DND-41 (cell line): Measurements from ENCODE around the gene TSPAN5.

Experiments
- ATAC-seq: fragments of 200-7000 bp; cut with Tn5 transposase; 3 replicates; pipeline ENCODE4 v1.9.1; 2021; ENCODE audit warnings: low read depth; ENCODE audit not compliant: insufficient read depth
- DNase-seq: peaks from one replicate; pipeline ENCODE4 v3.0.0-alpha.2; 2020
- H2AFZ ChIP-seq: 2 replicates; pipeline ENCODE4 v1.6.0; 2012; ENCODE audit warnings: low read depth, low read length
- H3K27ac ChIP-seq: 2 replicates; pipeline ENCODE4 v1.5.1; 2012; ENCODE audit warnings: low read length, inconsistent platforms
- H3K27me3 ChIP-seq: fragments of 200-600 bp; sonication (generic); 2 replicates; pipeline ENCODE4 v1.6.0; 2012; ENCODE audit warnings: low read length, mild to moderate bottlenecking, inconsistent platforms; ENCODE audit not compliant: insufficient read depth, poor library complexity
- H3K36me3 ChIP-seq: 2 replicates; pipeline ENCODE4 v1.5.1; 2012; ENCODE audit warnings: low read length, inconsistent platforms; ENCODE audit not compliant: insufficient read depth
- H3K4me1 ChIP-seq: 2 replicates; pipeline ENCODE4 v1.5.1; 2012; ENCODE audit warnings: mild to moderate bottlenecking, low read length; ENCODE audit not compliant: insufficient read depth
- H3K4me2 ChIP-seq: 2 replicates; pipeline ENCODE4 v1.6.0; 2012; ENCODE audit warnings: mild to moderate bottlenecking, moderate library complexity, low read length, inconsistent platforms; ENCODE audit not compliant: insufficient read depth
- H3K4me3 ChIP-seq, 2 experiments: fragments of 200-600 bp in 1 of 2; shearing (Covaris generic) in 1 of 2; 2 replicates each; pipeline ENCODE4 v1.5.1; 2012 to 2016; ENCODE audit warnings: inconsistent platforms in 2 of 2, low read length in 2 of 2, mild to moderate bottlenecking in 2 of 2, low read depth in 1 of 2, moderate library complexity in 1 of 2
- H3K79me2 ChIP-seq: 2 replicates; pipeline ENCODE4 v1.6.0; 2012; ENCODE audit warnings: low read length, inconsistent platforms; ENCODE audit not compliant: insufficient read depth
- H3K9ac ChIP-seq: 2 replicates; pipeline ENCODE4 v1.6.0; 2012; ENCODE audit warnings: low read depth, mild to moderate bottlenecking, inconsistent platforms, low read length, moderate library complexity
- H3K9me3 ChIP-seq: 2 replicates; pipeline ENCODE4 v1.5.1; 2012; ENCODE audit warnings: low read length, moderate library complexity, mild to moderate bottlenecking, inconsistent platforms; ENCODE audit not compliant: insufficient read depth, severe bottlenecking
- H4K20me1 ChIP-seq: 2 replicates; pipeline ENCODE4 v1.6.0; 2012; ENCODE audit warnings: low read length; ENCODE audit not compliant: insufficient read depth
- CTCF ChIP-seq: IDR thresholded peaks from 2 replicates; pipeline ENCODE4 v1.5.1; 2012; ENCODE audit warnings: borderline replicate concordance, low read length, moderate library complexity, mild to moderate bottlenecking; ENCODE audit not compliant: poor library complexity, severe bottlenecking; ENCODE audit errors: extremely low read depth
- EZH2 ChIP-seq: IDR thresholded peaks from 3 replicates; pipeline ENCODE4 v1.6.1; 2012; ENCODE audit warnings: borderline replicate concordance, low read depth, mild to moderate bottlenecking, moderate library complexity, low read length, inconsistent platforms; ENCODE audit not compliant: severe bottlenecking

Gene TSPAN5

GRCh38 chr4:98510340-98510739, 148.1 kb downstream of the TSPAN5 start:
- no peaks in the 10 kb centered on the region for H3K36me3 ChIP-seq
- H4K20me1 ChIP-seq: no peaks in the 10 kb centered on the region
- peaks cover 23% of the 10 kb centered on the region for H3K4me1 ChIP-seq
- H3K9me3 ChIP-seq: no peaks in the 10 kb centered on the region
- no peak overlapping the region for H3K4me3 ChIP-seq
- H2AFZ ChIP-seq: no peak overlapping the region
- ATAC-seq: no peak
- no peak for TF ChIP-seq EZH2
- TF ChIP-seq CTCF: no peak
- H3K9ac ChIP-seq: no peak overlapping the region
- H3K79me2 ChIP-seq: no peaks in the 10 kb centered on the region
- DNase-seq: no peak
- 0 out of 2 replicates have a peak overlapping the region, but pooled peaks have one; percentile 4 for H3K27ac ChIP-seq
- peak overlapping the region; percentile 8; the same call in 1 of the 2 replicates for H3K4me2 ChIP-seq
- no peaks in the 10 kb centered on the region for H3K27me3 ChIP-seq

- H2AFZ ChIP-seq: no peak overlapping the region
- no peaks in the 10 kb centered on the region for H4K20me1 ChIP-seq
- no peak for DNase-seq
- H3K4me3 ChIP-seq: no peak overlapping the region
- no peaks in the 10 kb centered on the region for H3K9me3 ChIP-seq
- H3K27me3 ChIP-seq: no peaks in the 10 kb centered on the region
- no peaks in the 10 kb centered on the region for H3K36me3 ChIP-seq
- no peak overlapping the region for H3K9ac ChIP-seq
- ATAC-seq: no peak
- H3K27ac ChIP-seq: no peak overlapping the region
- no peak overlapping the region for H3K4me2 ChIP-seq
- H3K4me1 ChIP-seq: peaks cover 20% of the 10 kb centered on the region
- TF ChIP-seq EZH2 (no peak), CTCF (no peak)
- no peaks in the 10 kb centered on the region for H3K79me2 ChIP-seq
Measured at GRCh38 chr4:98509721-98510120, 148.7 kb downstream of the TSPAN5 start.

- Histone ChIP-seq H3K27me3 (no peaks in the 10 kb centered on the region), H3K4me1 (peaks cover 20% of the 10 kb centered on the region), H3K9ac (no peak overlapping the region), H3K79me2 (no peaks in the 10 kb centered on the region), H4K20me1 (no peaks in the 10 kb centered on the region), H3K4me3 (no peak overlapping the region), H3K27ac (no peak overlapping the region), H3K9me3 (no peaks in the 10 kb centered on the region), H3K4me2 (no peak overlapping the region), H3K36me3 (no peaks in the 10 kb centered on the region), H2AFZ (no peak overlapping the region)
- no peak for ATAC-seq
- no peak for DNase-seq
- no peak for TF ChIP-seq EZH2
- TF ChIP-seq CTCF: no peak
Measured at GRCh38 chr4:98508829-98509598, 149.4 kb downstream of the TSPAN5 start.

GRCh38 chr4:98508248-98508647, 150.2 kb downstream of the TSPAN5 start:
- no peaks in the 10 kb centered on the region for H3K27me3 ChIP-seq

More at GRCh38 chr4:98508248-98508647, 150.2 kb downstream of the TSPAN5 start:
- no peak overlapping the region for H3K9ac ChIP-seq
- peaks cover 20% of the 10 kb centered on the region for H3K4me1 ChIP-seq
- no peak overlapping the region for H3K4me2 ChIP-seq
- no peaks in the 10 kb centered on the region for H3K79me2 ChIP-seq
- H3K4me3 ChIP-seq: no peak overlapping the region
- ATAC-seq (no peak), DNase-seq (no peak)
- no peak overlapping the region for H2AFZ ChIP-seq
- TF ChIP-seq EZH2 (no peak), CTCF (no peak)
- no peak overlapping the region for H3K27ac ChIP-seq
- no peaks in the 10 kb centered on the region for H4K20me1 ChIP-seq
- no peaks in the 10 kb centered on the region for H3K36me3 ChIP-seq
- H3K9me3 ChIP-seq: no peaks in the 10 kb centered on the region
